ENCODE measurements around the gene CNOT10. TPM values are rescaled to one million over a fixed set of nuclear protein-coding genes. Genes with fewer than 3 reads are reported as not detected.

Gene CNOT10
- total RNA-seq, 1 donor from 2014 or later: 7.6 TPM

- TF ChIP-seq CTCF (IDR thresholded peaks at IDR 0.05): no peak
- no peaks in the 10 kb centered on the region for H3K4me1 ChIP-seq
- peaks cover 27 to 29% of the 10 kb centered on the region in 2 donors for H3K36me3 ChIP-seq
- no peak overlapping the region for H3K4me3 ChIP-seq
- H3K27ac ChIP-seq: no peak overlapping the region
- intact Hi-C loops (cut with DNase I): no loop called here
- no peaks in the 10 kb centered on the region for H3K9me3 ChIP-seq
- no peak for DNase-seq (ENCODE audit: low spot score in 2 of 2)
- H3K27me3 ChIP-seq: no peaks in the 10 kb centered on the region
These were observed 58.9 kb downstream of the CNOT10 start for GRCh38 chr3:32743934-32744333.

GRCh38 chr3:32751377-32751776 is 66.4 kb downstream of the CNOT10 start:
- Histone ChIP-seq H3K4me3 (no peak overlapping the region), H3K9me3 (no peaks in the 10 kb centered on the region), H3K27me3 (no peaks in the 10 kb centered on the region), H3K36me3 (peaks cover 0 to 22% of the 10 kb centered on the region in 2 donors), H3K4me1 (no peaks in the 10 kb centered on the region), H3K27ac (no peak overlapping the region)
- intact Hi-C loops (cut with DNase I): no loop called here
- DNase-seq (ENCODE audit: low spot score in 2 of 2): no peak
- no peak for TF ChIP-seq CTCF (IDR thresholded peaks at IDR 0.05)

GRCh38 chr3:32755761-32756160 is 70.8 kb downstream of the CNOT10 start:
- H3K27me3 ChIP-seq: no peaks in the 10 kb centered on the region
- H3K4me3 ChIP-seq: no peak overlapping the region
- H3K27ac ChIP-seq: no peak overlapping the region
- DNase-seq (ENCODE audit: low spot score in 2 of 2): no peak
- H3K4me1 ChIP-seq: no peaks in the 10 kb centered on the region
- intact Hi-C loops (cut with DNase I): no loop called here
- peaks cover 0 to 30% of the 10 kb centered on the region in 2 donors for H3K36me3 ChIP-seq
- TF ChIP-seq CTCF (IDR thresholded peaks at IDR 0.05): no peak
- no peaks in the 10 kb centered on the region for H3K9me3 ChIP-seq

- Histone ChIP-seq H3K27ac (no peak overlapping the region), H3K4me1 (no peaks in the 10 kb centered on the region), H3K27me3 (no peaks in the 10 kb centered on the region), H3K36me3 (peaks cover 6 to 31% of the 10 kb centered on the region in 2 donors), H3K9me3 (no peaks in the 10 kb centered on the region), H3K4me3 (no peak overlapping the region)
- no peak for DNase-seq (ENCODE audit: low spot score in 2 of 2)
- TF ChIP-seq CTCF (IDR thresholded peaks at IDR 0.05): no peak
- intact Hi-C loops (cut with DNase I): no loop called here
These were observed 72.8 kb downstream of the CNOT10 start for GRCh38 chr3:32757618-32758374.

GRCh38 chr3:32758375-32758753 is 73.4 kb downstream of the CNOT10 start:
- Histone ChIP-seq H3K4me3 (no peak overlapping the region), H3K36me3 (peaks cover 11 to 28% of the 10 kb centered on the region in 2 donors), H3K27me3 (no peaks in the 10 kb centered on the region), H3K27ac (no peak overlapping the region), H3K4me1 (no peaks in the 10 kb centered on the region), H3K9me3 (no peaks in the 10 kb centered on the region)
- TF ChIP-seq CTCF (IDR thresholded peaks at IDR 0.05): no peak
- intact Hi-C loops (cut with DNase I): no loop called here
- DNase-seq (ENCODE audit: low spot score in 2 of 2): no peak
